Ovary (tissue), 3 donors: ENCODE results near the gene PPP2R1B.

Experiments
- EP300 ChIP-seq: sonication (generic); formaldehyde crosslinking; IDR thresholded peaks from one replicate; pipeline ENCODE4 v1.6.1; 2017; ENCODE audit warnings: antibody characterized with exemption
- POLR2A ChIP-seq: fragments of 450-650 bp; IDR thresholded peaks from one replicate; pipeline ENCODE4 v1.6.1; 2017; ENCODE audit warnings: antibody characterized with exemption, mild to moderate bottlenecking, moderate library complexity
- TF ChIP-seq, protein P1 (sequence below), 3 donors: fragments of 450-650 bp in 2 of 3; fragments of 200-600 bp in 1 of 3; IDR thresholded peaks; one replicate each; pipeline versions ENCODE4 v1.5.1 to v1.8.0; 2016 to 2022; ENCODE audit warnings: antibody characterized with exemption in 3 of 3, mild to moderate bottlenecking in 1 of 3
- donor health status: DM: no; HTN: no; CAD: no.

DNA sequence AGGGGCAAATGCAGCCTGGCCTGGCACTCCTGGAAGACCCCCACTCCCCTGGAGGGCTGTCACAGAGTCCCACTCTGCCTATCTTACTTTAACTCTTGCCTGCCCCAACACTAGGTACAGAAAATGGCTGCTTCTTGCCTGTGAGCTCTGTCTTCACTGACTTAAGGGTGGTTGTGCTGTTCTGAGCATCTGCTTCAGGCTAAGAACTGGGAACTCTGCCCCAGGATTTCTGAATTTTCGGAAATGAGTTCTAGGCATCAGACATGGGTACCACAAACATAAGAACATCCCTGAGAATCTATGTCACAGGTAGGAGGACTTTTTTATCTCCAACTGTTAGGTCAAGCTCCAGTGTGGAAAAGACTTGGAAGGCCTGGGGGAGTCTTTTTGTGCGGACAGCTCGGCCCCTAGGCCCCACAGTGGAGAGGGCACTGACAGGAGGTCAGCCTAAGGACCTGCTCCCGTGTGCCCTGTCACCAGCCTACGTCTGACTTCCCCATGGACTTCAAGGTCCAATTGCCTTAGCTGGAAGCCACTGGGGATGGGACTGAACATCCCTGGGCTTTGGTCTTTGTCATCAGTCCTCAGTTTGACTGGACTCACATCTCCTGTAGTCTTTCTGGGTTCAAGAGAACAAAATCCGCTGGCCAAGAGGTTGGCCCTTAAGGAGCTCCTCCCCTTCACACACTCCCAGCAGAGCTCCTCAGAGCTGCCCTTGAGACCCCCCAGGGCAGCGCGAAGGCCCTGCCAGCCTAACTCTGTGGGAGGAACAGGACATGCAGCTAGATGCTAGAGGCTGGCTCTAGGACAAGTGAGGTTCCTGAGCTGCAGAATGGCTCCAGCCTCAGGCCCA lies 31.9 kb downstream of the PPP2R1B start:
- TF ChIP-seq EP300: no peak
- TF ChIP-seq, protein P1, sequence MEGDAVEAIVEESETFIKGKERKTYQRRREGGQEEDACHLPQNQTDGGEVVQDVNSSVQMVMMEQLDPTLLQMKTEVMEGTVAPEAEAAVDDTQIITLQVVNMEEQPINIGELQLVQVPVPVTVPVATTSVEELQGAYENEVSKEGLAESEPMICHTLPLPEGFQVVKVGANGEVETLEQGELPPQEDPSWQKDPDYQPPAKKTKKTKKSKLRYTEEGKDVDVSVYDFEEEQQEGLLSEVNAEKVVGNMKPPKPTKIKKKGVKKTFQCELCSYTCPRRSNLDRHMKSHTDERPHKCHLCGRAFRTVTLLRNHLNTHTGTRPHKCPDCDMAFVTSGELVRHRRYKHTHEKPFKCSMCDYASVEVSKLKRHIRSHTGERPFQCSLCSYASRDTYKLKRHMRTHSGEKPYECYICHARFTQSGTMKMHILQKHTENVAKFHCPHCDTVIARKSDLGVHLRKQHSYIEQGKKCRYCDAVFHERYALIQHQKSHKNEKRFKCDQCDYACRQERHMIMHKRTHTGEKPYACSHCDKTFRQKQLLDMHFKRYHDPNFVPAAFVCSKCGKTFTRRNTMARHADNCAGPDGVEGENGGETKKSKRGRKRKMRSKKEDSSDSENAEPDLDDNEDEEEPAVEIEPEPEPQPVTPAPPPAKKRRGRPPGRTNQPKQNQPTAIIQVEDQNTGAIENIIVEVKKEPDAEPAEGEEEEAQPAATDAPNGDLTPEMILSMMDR (IDR thresholded peaks at IDR 0.05): no peak
- no peak for TF ChIP-seq POLR2A
